Activated CD4-positive, alpha-beta T cell treated with anti-CD3 and anti-CD28 coated beads, Interleukin-2, Interleukin-4, amounts not matched to agents 100 ng/mL and 50 ng/mL, durations not matched to agents 16 hours and 8 hours (primary cell): ENCODE measurements around the gene KRTAP13-3.

Experiments used
- DNase-seq: peaks from one replicate; pipeline ENCODE4 v3.0.0-alpha.2; 2020; ENCODE audit warnings: low spot score

The KRTAP13-3 gene

GRCh38 chr21:30425826-30426225, at the start of gene KRTAP13-3:
Gene KRTAP13-3, minus strand, starts transcription at chr21:30425926. Its CDS starts 14 bp downstream, at chr21:30425912.
- DNase-seq = no peak

- no peak for DNase-seq
Measured at GRCh38 chr21:30468900-30469714, 43.4 kb upstream of the KRTAP13-3 start.

GRCh38 chr21:30463713-30464112, 38.0 kb upstream of the KRTAP13-3 start:
- DNase-seq = no peak

GRCh38 chr21:30448514-30448913, 22.8 kb upstream of the KRTAP13-3 start:
- DNase-seq = no peak

GRCh38 chr21:30447056-30447455, 21.3 kb upstream of the KRTAP13-3 start:
- DNase-seq = no peak

GRCh38 chr21:30444204-30444603, 18.5 kb upstream of the KRTAP13-3 start:
- no peak for DNase-seq

GRCh38 chr21:30443226-30443625, 17.5 kb upstream of the KRTAP13-3 start:
- DNase-seq = no peak

- no peak for DNase-seq
Measured at GRCh38 chr21:30439975-30440374, 14.2 kb upstream of the KRTAP13-3 start, which contains the start of gene KRTAP15-1. Gene KRTAP15-1, plus strand, starts transcription at chr21:30440275. Its CDS starts 53 bp downstream, at chr21:30440328.

- DNase-seq = no peak
Measured at GRCh38 chr21:30437010-30437565, 11.4 kb upstream of the KRTAP13-3 start.

- peak; percentile 46 for DNase-seq
Measured at GRCh38 chr21:30434033-30434631, 8.4 kb upstream of the KRTAP13-3 start.

- DNase-seq = no peak
Measured at GRCh38 chr21:30430170-30430655, 4.5 kb upstream of the KRTAP13-3 start, which contains the start of gene KRTAP13-4. Gene KRTAP13-4, plus strand, starts transcription at chr21:30430220. Its CDS starts 56 bp downstream, at chr21:30430276.

- no peak for DNase-seq
Measured at GRCh38 chr21:30426731-30427130, 1.0 kb upstream of the KRTAP13-3 start.

- DNase-seq = no peak
Measured at GRCh38 chr21:30415993-30416392, 9.7 kb downstream of the KRTAP13-3 start.

- DNase-seq = peak; percentile 42
Measured at GRCh38 chr21:30408782-30409494, 16.8 kb downstream of the KRTAP13-3 start.

- DNase-seq = no peak
Measured at GRCh38 chr21:30395731-30396130, 30.0 kb downstream of the KRTAP13-3 start, which contains the start of gene KRTAP13-1. Gene KRTAP13-1, plus strand, starts transcription at chr21:30396031. Its CDS starts 56 bp downstream, at chr21:30396087.

- DNase-seq = no peak
Measured at GRCh38 chr21:30391492-30392025, 34.2 kb downstream of the KRTAP13-3 start.

- no peak for DNase-seq
Measured at GRCh38 chr21:30382201-30382600, 43.5 kb downstream of the KRTAP13-3 start.
